Fibroblast of skin of abdomen (primary cell): Measurements from ENCODE around the gene MAGI2.
"Not testable (repeated sequence)": the region's sequence is repeated elsewhere in the genome, so short reads cannot be mapped to it uniquely, and the experiment has no call there.

Experiments used
- DNase-seq: peaks from one replicate; pipeline ENCODE4 v3.0.0-alpha.2; 2013

Gene MAGI2

DNA sequence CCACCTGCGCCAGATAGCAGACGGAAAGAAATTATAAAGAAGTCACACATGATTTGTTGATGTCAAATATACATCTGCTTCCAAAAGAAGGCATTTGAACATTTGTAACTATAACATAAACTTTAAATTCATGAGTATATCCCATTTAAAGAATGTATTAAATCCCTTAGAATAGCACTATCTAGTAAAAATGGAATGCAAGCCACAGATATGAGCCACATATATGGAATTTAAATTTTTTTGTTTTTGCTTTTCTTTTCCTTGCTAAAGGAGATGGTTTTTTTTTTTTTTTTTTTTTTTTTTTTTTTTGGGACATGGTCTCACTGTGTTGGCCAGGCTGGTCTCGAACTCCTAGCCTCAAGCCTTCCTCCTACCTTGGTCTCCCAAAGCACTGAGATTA, 924.1 kb downstream of the MAGI2 start:
- peak; percentile 49 for DNase-seq

DNA sequence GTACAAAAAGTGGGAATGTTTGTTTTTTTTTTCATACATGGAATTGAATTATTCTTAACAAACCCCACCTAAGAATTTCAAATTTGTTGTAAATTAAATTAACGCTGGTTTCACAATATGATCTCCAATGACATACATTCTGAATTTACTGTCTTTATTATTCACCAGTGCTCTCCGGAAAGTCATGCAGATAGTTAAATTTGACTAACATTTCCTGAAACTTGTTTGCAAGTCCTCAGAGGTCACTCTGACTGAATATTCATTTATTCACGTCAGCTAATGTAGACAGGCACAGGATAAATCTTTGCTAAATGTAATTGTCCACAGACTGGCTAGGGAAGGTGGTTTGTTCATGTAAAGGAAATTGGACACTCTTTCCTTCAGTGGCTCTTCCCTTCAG, 924.5 kb downstream of the MAGI2 start:
- no peak for DNase-seq

DNA sequence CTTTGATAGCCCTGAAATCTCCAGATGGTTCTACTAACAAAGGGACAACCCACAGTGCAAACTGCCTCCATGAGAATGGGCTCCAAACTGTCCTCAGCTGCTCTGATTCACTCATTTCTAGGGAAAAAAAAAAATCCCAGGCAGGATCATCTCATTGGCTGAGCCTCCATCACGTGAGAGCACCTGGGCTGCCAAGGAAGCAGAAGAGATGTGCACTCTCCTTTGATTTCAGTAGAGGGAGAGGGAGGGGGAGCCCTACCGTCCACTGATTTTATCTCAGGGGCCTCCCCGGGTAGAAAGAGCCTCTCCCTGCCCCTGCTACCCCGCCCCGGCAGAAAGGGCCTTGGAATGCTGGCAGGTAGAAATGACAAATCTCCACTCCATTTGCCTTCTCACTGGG, 929.5 kb downstream of the MAGI2 start:
- DNase-seq: no peak

DNA sequence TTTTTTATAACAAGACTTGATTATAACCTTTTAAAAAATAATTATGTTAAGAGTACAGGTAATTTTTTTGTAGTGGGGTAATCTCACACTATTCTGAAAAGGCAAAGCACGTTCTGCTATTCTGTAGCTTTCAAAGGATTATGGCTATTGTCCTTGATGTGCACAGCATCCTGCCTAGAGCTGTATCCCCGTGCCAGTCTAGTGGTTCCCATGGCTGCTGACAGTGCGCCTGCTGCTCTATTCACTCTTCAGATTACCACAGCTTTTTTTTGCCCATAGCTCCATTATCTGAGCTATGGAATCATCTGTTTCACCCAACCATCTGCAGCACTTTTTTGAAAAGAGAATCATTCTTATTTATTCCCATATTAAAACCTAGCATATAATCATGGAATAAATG, 931.5 kb downstream of the MAGI2 start:
- DNase-seq: no peak

DNA sequence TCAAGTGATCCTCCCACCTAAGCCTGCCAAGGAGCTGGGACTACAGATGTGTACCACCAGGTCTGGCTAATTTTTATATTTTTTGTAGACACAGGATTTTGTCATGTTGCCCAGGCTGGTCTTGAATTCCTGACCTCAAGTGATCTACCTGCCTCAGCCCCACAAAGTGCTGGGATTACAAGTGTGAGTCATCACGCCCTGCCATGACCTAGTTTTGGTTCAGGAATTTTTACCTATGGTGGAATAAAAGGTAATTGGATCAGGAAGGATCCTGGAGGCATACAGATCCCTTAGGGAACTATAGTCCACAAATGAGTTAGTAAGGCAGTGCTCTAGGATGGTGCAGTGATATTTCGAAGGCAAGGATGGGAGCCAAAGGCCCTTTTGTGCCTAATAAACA, 937.0 kb downstream of the MAGI2 start:
- no peak for DNase-seq

DNA sequence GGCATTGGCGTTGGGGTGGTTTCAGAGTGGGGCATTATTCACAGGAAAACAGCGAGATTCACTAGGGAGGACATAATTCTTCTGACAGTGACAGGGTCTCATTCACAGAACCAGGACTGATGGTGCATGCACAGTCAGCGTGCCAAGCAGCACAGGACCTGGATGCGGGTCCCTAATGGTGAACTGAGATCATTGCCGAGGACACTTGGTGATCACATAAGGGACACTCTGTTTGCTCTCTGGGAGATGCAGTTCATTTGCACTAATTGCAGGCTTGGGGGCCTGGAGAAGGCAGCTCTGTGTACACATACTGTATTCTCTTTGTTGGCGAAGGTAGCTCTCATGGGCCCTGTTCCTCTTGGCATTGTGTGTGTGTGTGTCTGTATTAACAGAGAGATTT, 938.8 kb downstream of the MAGI2 start:
- no peak for DNase-seq

DNA sequence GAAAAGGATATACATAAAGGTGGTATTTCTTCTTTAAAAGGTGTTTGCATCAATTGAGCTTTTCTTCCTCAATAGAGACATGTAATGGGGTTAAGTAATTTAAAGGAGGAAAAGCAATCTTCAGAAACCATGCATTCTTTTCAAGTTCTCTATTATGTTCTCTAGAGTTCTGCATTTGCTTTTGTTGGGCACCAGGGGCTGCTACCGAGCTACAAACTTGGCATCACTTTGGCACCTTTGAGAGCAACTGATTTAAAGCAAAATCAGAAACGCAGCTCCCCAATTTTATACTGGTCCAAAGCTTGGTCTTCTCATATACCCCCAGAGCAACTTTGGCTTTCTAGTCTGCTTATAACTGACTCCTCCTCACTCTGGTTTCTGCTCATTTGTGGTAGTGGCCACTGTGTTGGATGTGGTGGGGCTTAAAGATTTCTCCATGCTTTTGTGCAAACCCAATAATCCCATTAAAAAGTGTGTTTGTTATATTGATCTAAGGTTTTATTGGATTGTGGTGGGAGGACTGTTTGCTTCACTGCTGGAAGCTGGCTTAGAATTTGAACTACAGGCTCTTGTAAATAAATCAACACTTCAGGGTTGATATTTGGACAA, 942.8 kb downstream of the MAGI2 start:
- DNase-seq: peak; percentile 63

DNA sequence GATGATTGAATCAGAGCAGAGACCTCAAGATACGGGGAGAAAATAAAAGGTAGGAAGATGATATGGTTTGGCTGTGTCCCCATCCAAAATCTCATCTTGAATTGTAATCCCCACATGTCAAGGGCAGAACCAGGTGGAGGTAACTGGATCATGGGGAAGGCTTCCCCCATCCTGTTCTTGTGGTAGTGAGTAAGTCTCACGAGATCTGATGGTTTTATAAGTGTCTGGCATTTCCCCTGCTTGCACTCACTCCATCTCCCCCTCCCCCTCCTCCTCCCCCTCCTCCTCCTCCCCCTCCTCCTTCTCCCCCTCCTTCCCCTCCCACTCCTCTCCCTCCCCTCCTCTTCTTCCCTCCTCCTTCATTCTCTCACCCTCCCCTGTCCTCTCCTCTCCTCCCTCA, 950.2 kb downstream of the MAGI2 start:
- not testable (repeated sequence) for DNase-seq

DNA sequence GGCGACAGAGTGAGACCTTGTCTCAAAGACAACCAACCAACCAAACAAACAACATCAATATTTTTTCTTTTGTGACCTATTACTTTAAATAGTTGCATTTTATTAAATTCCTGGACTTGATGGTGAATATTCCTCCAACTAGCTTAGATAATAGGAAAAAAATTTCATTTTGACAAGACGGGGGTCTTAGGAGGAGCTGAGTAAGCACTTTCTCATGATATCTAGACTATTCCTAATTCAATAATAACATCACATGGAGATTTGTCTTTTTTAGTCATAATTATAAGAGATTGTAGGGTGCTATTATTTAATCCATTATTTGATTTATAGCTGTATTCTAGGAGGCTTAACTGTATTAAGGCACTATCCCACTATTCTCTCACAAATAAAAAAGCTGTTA, 952.4 kb downstream of the MAGI2 start:
- no peak for DNase-seq

DNA sequence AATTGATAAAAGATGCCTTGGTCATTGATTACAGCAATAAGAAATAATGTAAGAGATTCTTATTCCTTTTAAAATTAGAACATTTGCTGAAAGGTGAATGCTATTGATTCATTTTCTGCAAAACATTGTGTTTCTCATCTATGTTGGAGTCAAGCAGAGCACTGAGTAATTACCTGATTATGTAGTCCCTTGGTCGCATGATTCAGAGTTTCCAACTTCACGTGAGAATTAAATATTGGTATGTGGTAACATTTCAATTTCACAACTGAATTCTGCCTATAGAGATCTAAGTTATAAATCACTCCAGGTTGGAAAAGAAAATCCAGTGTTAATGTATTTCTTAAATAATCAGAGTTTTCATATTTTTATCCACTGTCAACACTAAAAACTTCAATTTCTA, 953.5 kb downstream of the MAGI2 start:
- peak; percentile 51 for DNase-seq

DNA sequence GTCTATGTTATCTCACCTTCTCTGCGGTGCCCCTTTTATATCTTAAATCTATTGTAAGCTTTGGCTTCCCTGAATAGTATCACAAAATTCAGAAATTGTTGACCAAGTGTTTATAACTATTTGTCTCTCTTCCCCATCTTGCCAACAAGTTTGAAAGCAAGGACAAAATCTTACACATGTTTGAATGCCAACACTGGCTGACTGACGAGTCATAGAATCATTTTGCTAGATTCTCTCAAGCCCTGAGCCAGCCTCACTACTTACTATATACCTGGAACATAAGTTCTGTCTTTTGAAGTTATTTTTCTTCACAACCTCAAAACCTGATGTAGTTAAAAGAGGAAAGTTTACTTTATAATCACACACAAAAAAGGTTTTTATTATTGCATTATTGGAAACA, 954.2 kb downstream of the MAGI2 start:
- peak; percentile 48 for DNase-seq

DNA sequence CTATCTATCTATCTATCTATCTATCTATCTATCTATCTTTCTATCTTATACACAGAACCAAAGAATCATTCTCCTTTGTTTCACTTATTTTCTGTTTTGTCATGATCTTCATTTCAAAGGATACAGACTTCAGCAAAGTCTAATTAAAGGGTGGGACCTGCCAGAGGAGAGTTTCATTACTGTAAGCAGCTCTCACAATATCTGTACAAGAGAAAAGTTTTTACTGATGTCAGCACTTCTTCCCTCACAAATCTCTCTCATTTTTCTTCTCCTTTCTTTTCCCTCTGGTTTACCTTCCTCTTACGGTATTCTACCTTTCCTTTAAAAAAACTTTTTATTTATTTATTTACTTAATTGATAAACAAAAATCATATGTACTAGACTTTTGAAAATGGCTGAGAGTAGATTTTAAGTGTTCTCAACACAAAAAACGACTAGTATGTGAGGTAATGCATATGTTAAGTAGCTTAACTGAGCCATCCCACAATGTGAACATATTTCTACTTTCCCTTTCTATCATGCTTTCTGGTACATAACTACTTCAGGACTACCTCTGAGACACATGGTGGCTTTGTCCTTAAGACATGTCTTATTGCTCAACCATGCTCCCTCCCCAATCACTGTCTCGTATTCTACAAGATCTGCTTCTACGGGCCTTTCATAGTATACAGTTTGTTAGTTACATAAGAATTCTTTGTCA, 955.6 kb downstream of the MAGI2 start:
- DNase-seq: no peak

DNA sequence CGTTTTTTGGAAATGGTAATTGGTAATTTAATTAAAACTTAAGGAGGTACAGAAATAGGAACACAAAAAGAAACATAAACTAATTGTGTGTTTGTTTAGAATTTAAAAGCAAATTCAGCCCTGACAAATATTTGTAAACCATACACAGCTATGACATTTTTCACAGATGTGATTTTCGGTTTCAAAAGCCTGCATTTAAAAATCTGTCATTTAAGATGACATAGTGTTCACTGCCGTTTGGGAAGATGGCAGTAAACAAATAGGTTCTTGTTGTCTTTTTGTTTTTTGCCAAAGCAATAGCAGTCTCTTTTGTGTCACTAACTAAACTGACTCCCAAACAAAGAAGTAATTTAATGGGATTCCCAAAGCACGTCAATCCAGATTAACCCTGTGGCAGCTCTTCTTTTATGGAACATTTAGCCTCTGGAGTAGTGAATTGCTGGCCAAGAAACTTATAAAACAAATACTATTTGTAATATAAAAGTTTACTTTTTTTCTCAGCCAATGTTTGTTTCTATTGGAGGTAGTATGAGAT, 957.3 kb downstream of the MAGI2 start:
- no peak for DNase-seq

DNA sequence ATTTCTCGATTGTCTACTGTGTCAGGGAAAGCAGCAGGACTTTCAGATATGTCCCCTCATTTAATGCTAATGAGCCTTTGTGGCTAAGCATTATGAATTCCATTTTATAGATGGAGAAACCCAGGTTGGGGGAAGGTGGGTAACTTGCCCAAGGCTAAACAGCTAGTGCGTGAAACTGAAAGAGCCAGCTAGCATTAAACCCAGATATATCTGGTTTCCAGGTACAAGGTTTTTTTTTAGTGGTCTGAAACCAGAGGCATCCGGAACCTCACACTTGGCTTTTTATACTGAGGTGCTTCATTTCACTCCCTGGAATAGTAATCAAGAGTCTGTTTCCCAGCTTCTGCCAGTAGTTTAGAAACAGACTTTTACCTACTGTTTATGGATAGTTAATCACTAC, 960.1 kb downstream of the MAGI2 start:
- DNase-seq: no peak

DNA sequence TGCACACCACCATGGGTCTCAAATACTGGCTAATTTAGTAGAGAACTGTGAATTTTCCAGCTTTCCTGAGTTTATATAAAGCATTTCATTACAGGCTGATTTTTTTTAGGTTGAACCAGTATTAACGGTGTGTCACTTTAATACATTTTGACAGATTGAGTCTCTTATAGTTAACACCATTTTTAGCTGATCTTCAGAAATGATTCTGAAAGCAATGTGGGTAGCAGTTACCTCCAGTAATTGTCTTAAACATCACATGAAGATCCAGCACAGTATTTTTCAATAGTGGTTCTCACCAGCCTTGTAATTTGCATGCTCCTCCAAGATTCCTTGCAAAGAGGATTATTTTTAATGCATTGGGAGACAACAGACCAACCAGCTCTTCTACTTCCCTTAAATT, 961.3 kb downstream of the MAGI2 start:
- DNase-seq: no peak

DNA sequence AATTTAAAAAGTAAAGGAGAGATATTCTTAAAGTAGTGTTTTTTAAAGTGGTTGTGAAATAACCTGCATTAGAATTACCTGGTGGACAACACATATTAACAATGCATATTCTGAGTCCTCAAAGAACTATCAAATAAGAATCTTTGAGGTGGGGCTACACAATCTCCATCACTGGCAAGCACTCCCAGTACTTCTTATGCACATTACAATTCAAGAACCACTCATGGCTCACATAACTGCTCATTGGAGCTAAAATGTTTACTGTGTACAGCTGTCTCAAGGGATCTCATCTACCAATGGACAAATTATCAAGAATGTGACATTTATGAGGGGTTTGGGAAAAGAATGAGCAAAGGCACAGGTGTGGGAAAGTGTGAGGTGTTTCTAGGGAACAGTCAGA, 962.9 kb downstream of the MAGI2 start:
- no peak for DNase-seq

DNA sequence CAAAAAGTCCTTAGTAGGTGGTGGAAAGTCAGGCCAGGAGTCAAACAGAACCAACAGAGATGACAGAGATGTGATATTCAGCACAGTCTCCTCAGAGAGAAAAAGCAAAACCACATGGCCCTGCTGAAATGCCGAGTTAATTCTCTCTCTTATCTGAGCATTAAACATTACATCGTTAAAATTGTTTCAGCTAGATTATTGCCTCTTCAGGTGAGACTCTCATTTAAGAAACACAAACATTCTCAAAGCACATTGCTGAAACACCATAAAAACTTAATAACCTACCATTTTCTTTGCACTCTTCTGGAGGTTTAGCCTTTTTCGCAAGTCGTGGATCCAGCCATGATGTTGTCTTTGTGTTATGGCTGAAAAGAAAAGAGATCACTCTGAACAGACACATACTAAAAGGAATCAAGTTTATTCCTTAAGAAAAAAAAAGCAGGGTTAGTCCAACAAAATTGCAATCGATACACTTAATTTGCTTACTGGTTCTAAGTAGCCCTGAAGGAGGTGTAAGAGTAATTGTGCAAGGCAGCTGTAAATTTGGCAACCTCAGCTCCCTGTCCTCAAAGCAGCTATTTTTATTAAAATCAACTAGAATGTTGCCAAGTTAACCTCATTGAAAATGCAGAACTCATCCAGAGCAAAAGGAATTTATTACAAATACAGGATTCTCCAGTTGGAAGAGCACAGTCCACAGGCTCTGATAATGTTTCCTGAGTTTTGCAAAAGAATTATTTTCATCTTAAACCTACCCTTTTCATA, 963.8 kb downstream of the MAGI2 start:
- DNase-seq: peak; percentile 46

DNA sequence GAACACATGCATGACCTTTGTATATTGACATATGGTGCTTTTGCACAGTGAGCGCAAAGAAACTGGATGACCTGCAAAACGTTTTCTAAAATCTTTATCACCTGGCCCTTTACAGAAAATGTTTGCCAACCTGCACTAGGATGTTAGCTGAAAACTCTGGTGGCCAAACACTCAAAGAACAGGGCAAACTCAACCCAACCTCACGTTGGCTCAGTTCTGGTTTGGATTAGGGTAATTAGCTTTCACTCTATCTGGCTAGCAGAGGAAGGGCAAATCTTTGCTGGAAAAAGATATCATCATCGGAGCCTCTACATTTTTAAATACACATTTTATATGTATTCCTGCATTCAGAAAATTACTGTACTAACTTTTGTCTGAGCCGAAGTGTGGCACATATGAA, 966.0 kb downstream of the MAGI2 start:
- no peak for DNase-seq

DNA sequence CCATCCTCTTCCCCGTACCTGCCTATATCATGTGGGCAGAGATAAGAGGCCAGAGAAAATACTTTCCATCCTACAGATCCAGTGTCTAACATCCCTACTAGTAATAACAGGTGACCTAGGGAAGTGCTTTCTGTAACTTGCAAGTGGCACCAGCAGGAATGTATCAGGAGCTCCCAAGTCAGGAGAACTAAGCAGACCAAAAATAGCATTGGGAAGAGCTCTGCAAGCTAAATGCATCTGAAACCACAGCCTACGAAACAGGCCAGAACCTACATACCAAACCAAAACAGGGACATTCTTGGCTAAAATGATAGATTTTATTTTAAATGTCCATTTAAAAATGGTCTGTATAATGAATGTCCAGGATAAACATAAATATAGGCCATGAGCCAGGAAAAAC, 974.1 kb downstream of the MAGI2 start:
- DNase-seq: no peak

DNA sequence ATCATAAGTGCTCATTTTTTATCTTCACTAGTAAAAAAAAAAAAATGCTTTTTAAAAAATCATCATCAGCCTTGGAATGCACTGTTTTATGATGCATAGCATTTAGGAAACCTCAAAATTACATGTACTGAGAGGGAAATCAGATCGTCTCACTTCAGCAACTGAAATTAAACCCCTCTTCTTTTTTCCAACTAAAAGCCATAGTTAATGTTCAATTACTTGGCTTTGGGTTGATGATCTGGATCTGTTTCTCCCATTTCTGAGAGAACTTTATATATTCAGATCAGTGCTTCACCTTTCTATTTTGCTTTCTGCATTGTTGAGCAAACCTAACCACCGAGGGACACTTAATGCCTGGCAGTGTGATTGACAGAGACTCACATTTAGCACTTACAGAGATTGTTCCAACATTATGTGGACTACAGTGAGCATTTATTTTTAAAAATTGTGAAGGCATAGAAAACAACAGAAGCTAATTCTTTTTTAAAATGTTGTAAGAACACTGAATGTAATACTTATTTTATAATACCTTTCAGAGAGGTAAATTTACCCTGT, 976.5 kb downstream of the MAGI2 start:
- no peak for DNase-seq

DNA sequence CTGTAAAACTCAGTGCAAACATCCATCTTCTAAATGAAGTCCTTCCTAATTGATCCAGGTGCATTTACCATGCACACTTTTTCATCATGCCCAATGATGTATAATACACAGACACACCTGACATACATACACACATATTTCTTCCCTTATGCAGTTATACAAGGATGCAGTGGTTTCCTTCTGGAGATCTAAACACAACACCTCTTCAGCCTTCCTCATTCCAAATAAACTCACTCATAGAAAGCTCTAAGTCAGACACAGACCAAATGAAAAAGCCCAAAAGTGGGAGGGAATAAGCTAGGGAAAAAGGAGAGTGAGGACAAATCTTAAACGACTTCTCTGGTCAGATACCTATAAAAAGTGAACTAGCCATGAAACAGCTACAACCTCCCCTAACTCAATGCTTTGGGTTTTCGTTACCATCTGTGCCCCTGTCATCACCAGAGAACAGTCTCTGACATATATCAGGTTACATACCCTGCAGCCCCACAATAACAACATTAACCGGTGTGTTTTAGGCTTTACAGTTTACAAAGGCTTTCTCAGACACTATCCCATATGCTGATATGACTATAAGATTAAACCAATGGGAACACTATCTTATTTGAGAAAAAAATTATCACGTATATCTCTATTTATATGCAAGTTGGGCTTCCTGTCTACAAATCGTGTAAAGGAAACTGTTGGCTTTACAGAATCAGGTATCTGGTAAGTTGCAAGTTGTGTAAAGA, 979.7 kb downstream of the MAGI2 start:
- peak; percentile 44 for DNase-seq

DNA sequence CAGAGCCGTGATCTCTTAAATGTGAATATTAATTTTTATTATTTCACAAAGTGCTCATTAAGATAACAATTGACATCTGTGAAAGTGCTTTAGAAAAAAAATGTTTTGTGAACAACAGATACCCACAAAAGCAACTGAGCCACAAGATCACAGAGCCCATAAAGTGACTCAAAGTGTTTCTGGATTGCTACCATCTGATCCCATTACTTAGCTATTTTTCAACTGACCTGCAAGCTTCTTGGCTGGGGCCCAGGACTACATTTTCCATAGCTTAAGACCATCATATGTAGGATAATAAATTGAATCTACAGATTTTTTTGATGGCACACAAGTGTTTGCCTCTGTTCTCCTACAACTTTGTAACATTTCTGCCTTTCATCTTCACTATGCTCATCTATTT, 980.4 kb downstream of the MAGI2 start:
- DNase-seq: peak; percentile 84

DNA sequence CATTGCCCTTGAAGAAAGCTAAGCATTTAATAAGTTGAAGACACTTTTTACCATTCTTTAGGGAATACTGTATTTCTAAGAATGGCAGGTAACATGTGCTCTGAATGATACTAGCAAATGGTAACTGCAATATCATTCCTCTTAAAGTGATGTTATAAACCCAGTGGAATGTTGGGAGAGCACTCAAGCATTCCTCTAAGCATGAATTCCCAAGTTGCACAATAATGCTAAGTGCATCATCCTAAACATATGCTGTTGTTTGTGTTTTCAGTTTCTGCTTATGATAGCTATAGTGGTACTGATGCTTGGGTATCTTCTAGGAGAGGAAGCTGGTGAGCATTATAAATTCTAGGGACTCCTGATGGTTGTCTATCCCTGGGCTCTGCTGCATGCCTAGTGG, 980.9 kb downstream of the MAGI2 start:
- peak; percentile 84 for DNase-seq
